Measurements from ENCODE around the gene GIMAP8. TPM values are rescaled to one million over a fixed set of nuclear protein-coding genes. Genes with fewer than 3 reads are reported as not detected.
A peak's percentile ranks its signal among the peaks of the same experiment; 100 is the strongest.

The GIMAP8 gene
- total RNA-seq, 1 donor from 2014 or later, result 42.3 TPM

- ATAC-seq, result no peak
- intact Hi-C loops (cut with DNase I), result loop anchor here (10.0 kb wide), 1 partner anchor 46 kb away; no protein-coding TSS in a partner anchor
- no peak for TF ChIP-seq CTCF (IDR thresholded peaks at IDR 0.05)
These were observed 60.6 kb downstream of the GIMAP8 start for GRCh38 chr7:150511048-150511447.

GRCh38 chr7:150513758-150514157, 63.3 kb downstream of the GIMAP8 start:
- no peak for TF ChIP-seq CTCF (IDR thresholded peaks at IDR 0.05)
- no peak for ATAC-seq
- peak overlapping the region; percentile 88 for H3K27ac ChIP-seq
- H3K9me3 ChIP-seq, result no peaks in the 10 kb centered on the region
- H3K4me1 ChIP-seq, result peaks cover 5% of the 10 kb centered on the region
- H3K36me3 ChIP-seq, result no peaks in the 10 kb centered on the region
- intact Hi-C loops (cut with DNase I), result loop anchor here (10.0 kb wide), 1 partner anchor 49 kb away; no protein-coding TSS in a partner anchor
- no peaks in the 10 kb centered on the region for H3K27me3 ChIP-seq
- peak overlapping the region; percentile 61 for H3K4me3 ChIP-seq
- DNase-seq, result no peak

More at GRCh38 chr7:150511048-150511447, 60.6 kb downstream of the GIMAP8 start:
- no peaks in the 10 kb centered on the region for H3K27me3 ChIP-seq
- H3K4me1 ChIP-seq, result peaks cover 5% of the 10 kb centered on the region
- H3K4me3 ChIP-seq, result no peak overlapping the region
- H3K9me3 ChIP-seq, result no peaks in the 10 kb centered on the region
- H3K36me3 ChIP-seq, result no peaks in the 10 kb centered on the region
- no peak overlapping the region for H3K27ac ChIP-seq
- DNase-seq, result no peak

GRCh38 chr7:150514748-150515222, 64.4 kb downstream of the GIMAP8 start, which contains the start of gene GIMAP7:
Gene GIMAP7 (plus strand): TSS chr7:150514872. CDS start chr7:150519975, 5,103 bp downstream.
- no peak for TF ChIP-seq CTCF (IDR thresholded peaks at IDR 0.05)
- ATAC-seq, result peak; percentile 78
- DNase-seq, result no peak
- H3K9me3 ChIP-seq, result no peaks in the 10 kb centered on the region
- H3K4me3 ChIP-seq, result peak within 1 kb of the TSS; percentile 61
- intact Hi-C loops (cut with DNase I), result loop anchor here (10.0 kb wide), 1 partner anchor 50 kb away; no protein-coding TSS in a partner anchor
- no peaks in the 10 kb centered on the region for H3K36me3 ChIP-seq
- H3K4me1 ChIP-seq, result peaks cover 5% of the 10 kb centered on the region
- H3K27me3 ChIP-seq, result no peaks in the 10 kb centered on the region
- peak within 1 kb of the TSS; percentile 88 for H3K27ac ChIP-seq

- no peak for TF ChIP-seq CTCF (IDR thresholded peaks at IDR 0.05)
- Histone ChIP-seq H3K27ac (peak overlapping the region; percentile 88), H3K4me1 (peaks cover 5% of the 10 kb centered on the region), H3K4me3 (peak overlapping the region; percentile 61), H3K9me3 (no peaks in the 10 kb centered on the region), H3K27me3 (no peaks in the 10 kb centered on the region), H3K36me3 (peaks cover 6% of the 10 kb centered on the region)
- no peak for DNase-seq
- peak; percentile 35 for ATAC-seq
- intact Hi-C loops (cut with DNase I), result loop anchor here (10.0 kb wide), 1 partner anchor 51 kb away; no protein-coding TSS in a partner anchor
These were observed 65.1 kb downstream of the GIMAP8 start for GRCh38 chr7:150515248-150516147.

- intact Hi-C loops (cut with DNase I), result loop anchor here (10.0 kb wide), 1 partner anchor 52 kb away; no protein-coding TSS in a partner anchor
- Histone ChIP-seq H3K9me3 (no peaks in the 10 kb centered on the region), H3K4me3 (peak overlapping the region; percentile 61), H3K27ac (peak overlapping the region; percentile 88), H3K36me3 (peaks cover 15% of the 10 kb centered on the region), H3K27me3 (no peaks in the 10 kb centered on the region), H3K4me1 (peaks cover 5% of the 10 kb centered on the region)
- no peak for DNase-seq
- no peak for ATAC-seq
- TF ChIP-seq CTCF (IDR thresholded peaks at IDR 0.05), result no peak
These were observed 66.7 kb downstream of the GIMAP8 start for GRCh38 chr7:150516956-150517745.
